Left kidney (tissue), 2 donors: ENCODE measurements around the gene QSOX2. TPM values are rescaled to one million over a fixed set of nuclear protein-coding genes. Genes with fewer than 3 reads are reported as not detected.

Experiments used
- DNase-seq: peaks from one replicate; pipeline ENCODE4 v3.0.0-alpha.2; 2013
- polyA plus RNA-seq: library from polyadenylated mRNA; unstranded; fragments of 120-200 nt; gene quantifications from one replicate; pipeline ENCODE4 v1.2.1, GENCODE V29; 2013; ENCODE audit not compliant: insufficient read length

Gene QSOX2
- polyA plus RNA-seq, 1 donor = 18.6 TPM

- DNase-seq = peak; percentile 45
Measured at GRCh38 chr9:136222906-136223285, 22.7 kb downstream of the QSOX2 start.

DNA sequence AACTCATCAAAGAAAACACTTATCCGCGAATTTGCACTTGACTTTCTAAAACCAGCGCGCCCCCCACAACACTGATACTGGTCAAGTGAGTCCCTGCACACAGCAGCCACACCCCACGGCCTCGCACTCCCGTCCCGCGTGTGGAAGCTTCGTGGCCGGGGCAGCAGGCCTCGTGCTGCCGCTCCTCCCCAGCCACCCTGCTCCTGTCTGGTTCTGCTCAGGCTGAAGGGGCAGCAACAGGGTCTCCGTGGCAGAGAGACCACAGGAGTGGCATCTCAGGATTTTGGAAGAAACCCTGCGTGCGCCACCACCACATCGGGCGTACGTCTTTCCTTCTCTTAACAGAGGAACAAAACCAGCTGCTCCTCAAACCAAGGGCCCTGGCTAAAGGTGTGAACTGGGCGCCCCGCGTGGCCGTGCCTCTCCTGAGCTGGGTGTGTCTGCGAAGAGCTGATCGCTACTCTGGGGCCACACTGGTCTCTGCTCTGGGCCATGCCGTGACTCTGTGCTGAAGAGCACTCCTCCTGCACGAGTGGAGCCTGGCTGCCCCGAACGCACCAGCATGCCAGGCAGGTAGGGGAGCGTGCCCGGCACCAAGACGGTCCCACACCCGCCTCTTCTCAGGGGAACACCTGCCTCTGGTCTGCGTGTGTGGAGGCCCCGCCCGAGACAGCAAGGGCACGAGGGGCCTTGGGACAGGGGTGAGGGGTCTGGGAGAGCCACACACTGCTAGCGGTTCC is 23.3 kb downstream of the QSOX2 start:
- no peak for DNase-seq

DNA sequence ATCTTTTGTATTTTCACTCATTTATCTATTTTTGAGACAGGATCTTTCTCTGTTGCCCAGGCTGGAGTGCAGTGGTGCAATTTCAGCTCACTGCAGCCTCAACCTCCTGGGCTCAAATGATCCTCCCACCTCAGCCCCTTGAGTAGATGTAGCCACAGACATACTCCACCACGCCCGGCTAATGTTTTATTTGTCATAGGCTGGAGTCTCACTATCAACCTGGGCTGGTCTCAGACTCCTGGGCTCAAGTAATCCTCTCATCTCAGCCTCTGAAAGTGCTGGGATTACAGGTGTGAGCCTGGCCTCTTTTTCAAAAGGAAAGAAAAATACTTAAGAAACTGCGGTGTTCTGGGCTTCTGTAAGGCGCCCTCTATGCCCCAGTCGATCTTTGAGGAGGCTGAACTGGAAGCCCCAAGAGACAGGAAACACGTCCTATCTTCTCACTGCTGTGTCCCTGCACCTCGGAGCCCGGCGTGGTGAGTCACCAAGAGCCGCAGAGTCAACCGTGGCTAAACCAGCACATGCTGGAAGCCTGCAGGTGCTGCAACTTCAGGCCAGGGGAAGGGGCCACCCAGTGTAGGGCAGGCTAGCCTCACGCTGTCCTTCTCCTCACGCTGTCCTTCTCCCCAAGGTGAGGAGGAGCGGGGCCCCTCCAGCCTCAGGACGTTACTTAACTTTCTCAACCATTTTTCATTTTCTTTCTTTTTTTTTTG is 25.4 kb downstream of the QSOX2 start:
- DNase-seq = no peak

- no peak for DNase-seq
Measured at GRCh38 chr9:136219276-136219675, 26.3 kb downstream of the QSOX2 start.

GRCh38 chr9:136218673-136219072 is 26.9 kb downstream of the QSOX2 start:
- DNase-seq = no peak

- no peak for DNase-seq
Measured at GRCh38 chr9:136218271-136218670, 27.3 kb downstream of the QSOX2 start.

DNA sequence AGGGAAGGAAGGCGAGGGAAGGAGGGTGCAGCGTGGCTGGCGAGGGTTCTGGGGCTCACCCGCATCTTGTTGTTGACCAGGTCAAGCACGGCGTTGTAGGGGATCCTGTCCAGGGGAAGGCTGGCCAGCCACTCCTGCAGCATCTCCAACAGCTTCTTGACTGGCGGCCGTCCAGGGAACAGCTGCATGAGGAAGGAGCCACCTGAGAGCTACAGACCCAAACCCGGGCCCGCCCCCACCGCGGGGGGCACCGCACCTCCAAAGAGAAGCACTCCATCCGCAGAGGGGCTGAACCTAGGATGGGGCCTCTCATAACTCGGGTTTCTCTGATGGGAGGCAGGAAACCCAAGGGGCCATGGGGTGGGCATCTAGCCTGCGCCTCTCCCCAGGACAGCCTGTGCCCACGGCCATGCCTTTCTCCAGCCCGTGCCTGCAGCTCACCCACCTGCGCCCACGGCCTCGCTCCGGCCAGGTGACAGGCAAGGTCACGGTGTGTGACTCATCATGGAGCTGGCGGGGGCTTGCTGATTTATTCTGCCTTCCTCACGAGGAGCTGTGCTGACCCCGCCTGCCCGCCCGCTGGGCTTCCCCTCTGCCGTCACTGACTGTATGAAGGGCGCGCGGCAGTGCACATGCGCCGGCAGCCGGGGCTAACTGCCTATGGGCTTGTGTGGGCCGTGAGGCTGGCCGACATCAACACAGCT is 28.9 kb downstream of the QSOX2 start:
- DNase-seq = no peak

GRCh38 chr9:136213733-136214132 is 31.9 kb downstream of the QSOX2 start:
- DNase-seq = no peak

DNA sequence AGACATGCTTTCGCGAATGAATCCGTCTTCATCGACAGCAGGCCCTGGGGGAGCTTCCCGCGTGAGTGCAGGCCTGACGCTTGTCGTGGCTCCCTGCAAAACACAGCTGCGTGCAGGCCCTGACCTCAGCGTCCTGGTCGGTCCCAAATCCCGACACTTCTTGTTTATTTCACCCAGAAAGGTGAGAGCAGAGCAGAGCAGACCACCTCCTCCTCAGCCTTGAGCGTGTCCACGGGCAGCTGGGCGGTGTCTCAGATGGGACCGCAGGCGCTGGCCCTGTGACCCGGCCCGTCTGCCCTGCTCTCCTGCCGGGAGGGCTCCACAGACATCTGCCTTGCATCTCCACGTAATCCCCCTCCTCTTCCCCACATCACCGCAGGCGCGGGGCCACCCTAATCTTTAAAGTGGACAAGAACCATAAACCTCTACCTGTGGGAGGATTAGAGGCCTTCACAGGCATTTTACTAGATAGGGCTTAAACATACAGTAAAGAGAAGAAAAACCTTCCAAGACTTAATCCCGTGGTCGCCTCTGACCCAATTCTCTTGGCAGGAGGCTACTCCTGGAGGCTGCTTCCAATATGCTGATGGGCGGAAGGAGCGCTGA is 33.2 kb downstream of the QSOX2 start:
- no peak for DNase-seq

DNA sequence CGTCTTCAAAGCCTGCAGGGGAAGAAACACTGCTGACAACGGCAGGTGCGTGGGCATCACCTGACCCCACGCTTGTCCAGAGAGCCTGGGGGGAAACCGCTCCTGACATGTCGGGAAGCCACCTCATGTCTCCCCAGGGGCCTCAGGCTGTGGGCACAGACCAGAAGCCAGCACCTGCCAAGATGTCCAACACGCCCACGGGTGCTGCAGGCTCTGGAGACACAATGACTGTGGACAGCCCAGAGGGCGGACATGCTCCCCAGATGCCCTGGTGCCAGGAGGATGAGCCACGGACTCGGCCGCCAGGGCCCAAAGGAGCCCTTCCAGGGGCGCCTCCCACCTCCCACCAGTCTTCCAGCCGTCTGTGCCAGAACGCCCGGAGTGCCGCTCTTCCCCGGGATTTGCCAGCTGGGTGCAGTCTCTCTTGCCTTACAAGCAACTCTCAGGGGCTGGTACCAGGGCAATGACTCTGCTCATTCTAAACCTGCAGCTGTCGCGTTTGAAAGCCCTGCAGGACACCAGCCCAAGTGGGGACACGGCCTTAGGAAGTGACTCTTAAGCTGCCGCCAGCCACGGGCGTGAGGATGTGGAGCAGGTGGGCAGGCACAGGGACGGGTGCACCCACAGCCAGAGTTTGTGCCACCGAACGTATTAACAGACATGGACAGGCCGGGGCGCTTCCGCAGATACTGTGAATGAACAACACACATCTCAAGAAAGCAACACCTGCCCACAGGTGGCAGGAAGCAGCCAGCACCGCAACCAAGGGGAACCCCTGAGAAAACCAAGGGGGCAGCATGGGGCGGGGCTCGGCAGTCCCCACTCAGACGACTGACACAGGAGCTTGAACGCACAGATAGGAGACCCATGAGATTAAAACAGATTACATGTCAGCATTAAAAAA is 33.9 kb downstream of the QSOX2 start:
- no peak for DNase-seq

- DNase-seq = no peak
Measured at GRCh38 chr9:136211006-136211405, 34.6 kb downstream of the QSOX2 start.

DNA sequence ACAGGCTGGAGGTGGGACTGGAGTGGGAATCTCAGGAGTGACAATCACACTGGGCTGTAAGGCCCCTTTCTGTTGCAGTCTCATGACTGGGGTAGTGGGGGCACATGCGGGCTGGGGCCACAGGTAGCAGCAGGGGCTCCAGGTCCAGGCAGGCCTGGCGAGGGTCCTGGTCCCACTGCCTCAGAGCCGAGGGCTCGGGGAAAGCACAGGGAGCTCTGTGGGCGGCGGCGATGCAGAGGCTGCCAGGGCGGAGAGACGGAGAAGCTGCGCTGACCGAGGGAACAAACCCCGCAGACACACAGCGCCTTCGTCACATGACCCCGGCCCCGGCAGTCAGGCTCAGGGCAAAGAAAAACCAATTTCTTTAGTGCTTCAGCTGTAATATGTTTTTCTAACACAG is 35.3 kb downstream of the QSOX2 start:
- no peak for DNase-seq

- DNase-seq = no peak
Measured at GRCh38 chr9:136209786-136210185, 35.8 kb downstream of the QSOX2 start.

DNA sequence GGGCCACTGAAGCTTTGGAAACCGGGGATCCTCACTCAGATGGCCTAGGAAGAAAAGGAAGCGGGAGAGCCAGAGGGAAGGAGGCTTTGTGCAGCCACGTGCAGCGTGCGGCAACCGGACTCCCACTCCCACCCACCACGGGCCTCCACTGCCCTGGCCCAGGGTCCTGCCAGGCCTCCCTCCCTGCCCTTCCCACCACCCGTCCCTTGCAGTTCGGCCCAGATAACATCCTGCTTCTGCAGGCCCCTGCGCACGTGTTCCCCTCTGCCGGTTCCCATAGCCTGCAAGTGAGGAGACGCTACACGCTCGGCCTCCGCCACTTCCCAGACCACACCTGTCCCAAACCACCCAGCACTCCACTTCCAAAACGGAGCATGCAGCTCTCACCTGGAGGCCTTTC is 36.4 kb downstream of the QSOX2 start:
- DNase-seq = no peak

GRCh38 chr9:136208675-136209074 is 36.9 kb downstream of the QSOX2 start:
- DNase-seq = no peak

DNA sequence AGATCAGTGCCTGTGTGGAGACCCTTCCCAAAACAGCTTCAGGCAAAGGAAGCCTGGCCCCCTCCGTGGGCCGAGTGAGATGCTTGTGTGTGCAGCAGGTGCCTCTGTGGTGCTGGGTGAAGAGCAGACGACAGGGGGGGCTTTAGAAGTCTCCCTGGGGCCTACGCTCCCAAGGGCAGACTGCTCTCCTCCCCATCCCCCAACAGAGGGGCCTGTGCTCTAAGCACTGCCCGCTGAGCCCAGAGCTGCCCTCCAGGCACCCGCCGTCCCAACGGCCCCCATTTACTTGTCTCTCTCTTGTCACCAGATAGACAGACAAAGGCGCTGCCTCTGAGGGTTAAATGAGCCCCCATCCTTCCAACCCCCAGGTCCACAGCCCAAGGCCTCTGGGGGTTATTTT is 38.0 kb downstream of the QSOX2 start:
- no peak for DNase-seq

- DNase-seq = no peak
Measured at GRCh38 chr9:136206602-136207275, 38.9 kb downstream of the QSOX2 start.

DNA sequence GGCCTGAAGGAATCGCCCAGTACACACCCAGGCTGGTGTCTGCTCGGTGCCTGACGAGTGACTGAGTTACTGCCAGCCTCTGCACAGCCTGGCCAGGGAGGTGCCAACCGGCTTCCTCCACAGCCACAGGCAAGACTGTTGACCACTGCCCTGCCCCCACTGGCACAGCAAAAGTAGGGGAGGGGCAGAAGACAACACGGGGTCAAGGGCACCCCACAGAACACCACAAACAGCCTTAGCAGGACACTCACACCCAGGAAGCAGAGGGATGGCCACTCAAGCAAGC is 40.0 kb downstream of the QSOX2 start:
- DNase-seq = no peak

DNA sequence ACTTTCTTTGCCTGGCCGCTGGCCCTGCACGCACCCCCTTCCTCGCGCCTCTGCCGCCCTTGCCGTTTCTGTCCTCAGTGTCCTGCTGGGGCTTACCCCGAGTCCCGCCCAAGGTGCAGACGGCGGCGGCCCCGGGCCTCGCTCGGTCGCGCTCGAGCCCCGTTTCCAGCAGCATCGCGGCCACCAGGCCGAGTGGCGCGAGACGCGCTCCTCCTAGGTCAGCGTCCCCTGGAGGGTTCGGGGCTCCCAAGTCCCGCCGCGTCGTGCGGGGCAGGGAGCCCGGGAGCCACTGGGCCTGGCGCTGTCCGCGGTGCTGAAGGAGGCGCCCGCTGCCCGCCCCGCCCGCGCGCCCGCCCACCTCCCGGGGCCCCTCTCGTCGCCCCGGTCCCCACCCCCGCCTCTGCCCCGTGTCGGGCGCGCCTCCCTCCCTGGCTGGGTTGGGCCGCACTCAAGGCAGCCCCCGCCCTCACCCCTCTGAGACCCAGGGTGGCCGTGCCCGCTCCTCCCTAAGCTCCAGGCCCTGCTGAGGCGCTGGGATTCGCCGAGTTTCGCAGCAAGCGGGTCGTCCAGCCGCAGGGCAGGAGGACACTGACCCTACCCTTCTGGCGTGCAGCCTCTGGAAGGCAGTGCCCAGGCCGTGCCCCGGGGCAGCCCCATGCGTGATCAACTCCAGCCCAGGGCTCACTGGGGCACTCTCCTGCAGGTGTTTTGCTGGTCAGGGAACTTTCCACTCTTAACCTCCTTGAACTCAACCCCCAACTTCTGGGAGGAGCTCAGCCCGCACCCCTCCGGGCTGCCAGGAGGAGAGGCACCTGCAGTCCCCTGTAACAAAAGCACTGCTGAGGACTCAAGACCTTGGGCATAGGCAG is 40.5 kb downstream of the QSOX2 start, which contains the start of gene LHX3:
Gene LHX3, minus strand, starts transcription at position 291 of the 869 bp plus-strand sequence. Its CDS starts 116 bp downstream, at position 175.
- peak; percentile 34 for DNase-seq

GRCh38 chr9:136204145-136204805 is 41.3 kb downstream of the QSOX2 start:
- DNase-seq = no peak
